IMR-90 (cell line): ENCODE data around the gene INPP5A. TPM values are rescaled to one million over a fixed set of nuclear protein-coding genes. Genes with fewer than 3 reads are reported as not detected.

Source experiments
- ATAC-seq: fragments of 200-7000 bp; cut with Tn5 transposase; 2 replicates; pipeline ENCODE4 v1.9.1; 2020; ENCODE audit warnings: low read depth, mild to moderate bottlenecking, moderate library complexity
- BruUV-seq: library from RNA; stranded (reverse); fragments of 400-500 nt; replicated peaks from 2 replicates; lab custom pipeline; 2021; lab: Mats Ljungman, UMichigan
- CTCF ChIA-PET: fragments of 300-600 bp; formaldehyde crosslinking; extraction: SDS; loops from one replicate; lab custom pipeline; 2021; ENCODE audit warnings: antibody characterized with exemption; lab: Yijun Ruan, JAX
- POLR2A ChIA-PET: fragments of 300-600 bp; sonication (Branson Sonifier 250); formaldehyde crosslinking; loops from one replicate; lab custom pipeline; 2022; ENCODE audit warnings: antibody characterized with exemption; ENCODE audit not compliant: unreplicated experiment; lab: Charles Lee
- DNase-seq: peaks from one replicate; pipeline ENCODE4 v3.0.0; 2013
- H2AFZ ChIP-seq: replicated peaks from 2 replicates; pipeline ENCODE3; 2013; ENCODE audit warnings: low read length, mild to moderate bottlenecking; ENCODE audit not compliant: poor library complexity
- H2AK5ac ChIP-seq: 2 replicates; pipeline ENCODE4 v1.6.1; 2013; ENCODE audit warnings: low read depth, low read length, inconsistent platforms
- H2AK9ac ChIP-seq: replicated peaks from 2 replicates; pipeline ENCODE3; 2013; ENCODE audit warnings: mild to moderate bottlenecking, low read depth, low read length, moderate library complexity; ENCODE audit not compliant: poor library complexity
- H2BK120ac ChIP-seq: 2 replicates; pipeline ENCODE4 v1.6.1; 2013; ENCODE audit warnings: low read depth, low read length, inconsistent platforms
- H2BK15ac ChIP-seq: 3 replicates; pipeline ENCODE4 v1.6.1; 2013; ENCODE audit warnings: low read depth, low read length, inconsistent platforms
- H2BK20ac ChIP-seq: 2 replicates; pipeline ENCODE4 v1.6.1; 2013; ENCODE audit warnings: low read depth, mild to moderate bottlenecking, inconsistent platforms, low read length, moderate library complexity
- H2BK5ac ChIP-seq: 2 replicates; pipeline ENCODE4 v1.6.1; 2013; ENCODE audit warnings: mild to moderate bottlenecking, low read depth, low read length, inconsistent platforms; ENCODE audit not compliant: poor library complexity, severe bottlenecking
- H3K14ac ChIP-seq: replicated peaks from 2 replicates; pipeline ENCODE4 v1.6.1; 2013; ENCODE audit warnings: low read depth, low read length, inconsistent platforms
- H3K18ac ChIP-seq: 2 replicates; pipeline ENCODE4 v1.6.1; 2013; ENCODE audit warnings: low read depth, low read length, control low read depth
- H3K23ac ChIP-seq: 2 replicates; pipeline ENCODE4 v1.6.1; 2013; ENCODE audit warnings: low read depth, low read length, inconsistent platforms
- H3K27ac ChIP-seq: 2 replicates; pipeline ENCODE4 v1.5.1; 2013; ENCODE audit warnings: mild to moderate bottlenecking, control low read depth, low read length; ENCODE audit not compliant: insufficient read depth
- H3K27me3 ChIP-seq: 2 replicates; pipeline ENCODE4 v1.6.1; 2013; ENCODE audit warnings: low read length; ENCODE audit not compliant: control insufficient read depth, insufficient read depth
- H3K36me3 ChIP-seq: 2 replicates; pipeline ENCODE4 v1.6.1; 2013; ENCODE audit warnings: low read length, mixed read lengths; ENCODE audit not compliant: control insufficient read depth, insufficient read depth
- H3K4ac ChIP-seq: 2 replicates; pipeline ENCODE4 v1.6.1; 2013; ENCODE audit warnings: low read depth, low read length, inconsistent platforms
- H3K4me1 ChIP-seq: 2 replicates; pipeline ENCODE4 v1.6.1; 2013; ENCODE audit warnings: low read length, mixed read lengths; ENCODE audit not compliant: control insufficient read depth, insufficient read depth
- H3K4me2 ChIP-seq: 2 replicates; pipeline ENCODE4 v1.6.1; 2013; ENCODE audit warnings: low read depth, mild to moderate bottlenecking, control low read depth, low read length, moderate library complexity
- H3K4me3 ChIP-seq: 2 replicates; pipeline ENCODE4 v1.5.1; 2013; ENCODE audit warnings: low read depth, mild to moderate bottlenecking, control low read depth, low read length, moderate library complexity; ENCODE audit not compliant: insufficient read depth
- H3K56ac ChIP-seq: 2 replicates; pipeline ENCODE4 v1.6.1; 2013; ENCODE audit warnings: low read length, inconsistent platforms; ENCODE audit not compliant: insufficient read depth; ENCODE audit errors: extremely low read depth
- H3K79me1 ChIP-seq, 2 experiments: 2 replicates each; pipeline ENCODE4 v1.6.1; 2013; ENCODE audit warnings: low read length in 2 of 2, inconsistent platforms in 1 of 2, low read depth in 1 of 2
- H3K9ac ChIP-seq: 2 replicates; pipeline ENCODE4 v1.6.1; 2013; ENCODE audit warnings: low read depth, low read length, control low read depth
- H3K9me1 ChIP-seq: 2 replicates; pipeline ENCODE4 v1.6.1; 2013; ENCODE audit warnings: low read length, inconsistent platforms; ENCODE audit not compliant: insufficient read depth
- H3K9me3 ChIP-seq: 2 replicates; pipeline ENCODE4 v1.6.1; 2013; ENCODE audit warnings: low read length; ENCODE audit not compliant: control insufficient read depth, insufficient read depth
- H4K20me1 ChIP-seq: 2 replicates; pipeline ENCODE4 v1.6.1; 2013; ENCODE audit warnings: low read length, inconsistent platforms; ENCODE audit not compliant: insufficient read depth
- H4K5ac ChIP-seq: 2 replicates; pipeline ENCODE4 v1.6.1; 2013; ENCODE audit warnings: mild to moderate bottlenecking, low read depth, low read length, control low read depth
- H4K8ac ChIP-seq, 2 experiments: 2 replicates each; pipeline ENCODE4 v1.6.1; 2013; ENCODE audit warnings: low read depth in 2 of 2, low read length in 2 of 2, control low read depth in 1 of 2, inconsistent platforms in 1 of 2
- H4K91ac ChIP-seq: 2 replicates; pipeline ENCODE4 v1.6.1; 2013; ENCODE audit warnings: low read depth, low read length, inconsistent platforms; ENCODE audit not compliant: insufficient read depth
- BHLHE40 ChIP-seq: fragments of 150-350 bp; IDR thresholded peaks from 2 replicates; pipeline ENCODE4 v1.6.1; 2016; ENCODE audit warnings: mild to moderate bottlenecking, low read depth, low read length
- CHD1 ChIP-seq: IDR thresholded peaks from 2 replicates; pipeline ENCODE4 v1.6.1; 2012; ENCODE audit warnings: low read depth, low read length, improper control_type of control experiment
- ELK1 ChIP-seq: fragments of 150-350 bp; IDR thresholded peaks from 2 replicates; pipeline ENCODE4 v1.6.1; 2016; ENCODE audit warnings: low read depth, mild to moderate bottlenecking, low read length, moderate library complexity, borderline replicate concordance
- FOS ChIP-seq: fragments of 150-350 bp; IDR thresholded peaks from 2 replicates; pipeline ENCODE4 v1.6.1; 2016; ENCODE audit warnings: low read depth, low read length
- MAZ ChIP-seq: IDR thresholded peaks from 2 replicates; pipeline ENCODE4 v1.6.1; 2012; ENCODE audit warnings: low read depth, mild to moderate bottlenecking, low read length, improper control_type of control experiment, moderate library complexity, borderline replicate concordance
- MXI1 ChIP-seq: IDR thresholded peaks from 2 replicates; pipeline ENCODE4 v1.6.1; 2012; ENCODE audit warnings: low read depth, mild to moderate bottlenecking, low read length, moderate library complexity, borderline replicate concordance
- NFE2L2 ChIP-seq: fragments of 150-350 bp; IDR thresholded peaks from 2 replicates; pipeline ENCODE4 v1.6.1; 2016; ENCODE audit warnings: low read depth, mild to moderate bottlenecking, low read length
- RAD21 ChIP-seq: IDR thresholded peaks from 2 replicates; pipeline ENCODE4 v1.6.1; 2012; ENCODE audit warnings: low read length, improper control_type of control experiment
- RCOR1 ChIP-seq: IDR thresholded peaks from 2 replicates; pipeline ENCODE4 v1.6.1; 2012; ENCODE audit warnings: mild to moderate bottlenecking, low read length, improper control_type of control experiment; ENCODE audit not compliant: insufficient replicate concordance
- SMC3 ChIP-seq: fragments of 150-350 bp; IDR thresholded peaks from 2 replicates; pipeline ENCODE4 v1.6.1; 2016; ENCODE audit warnings: low read depth, mild to moderate bottlenecking, antibody characterized with exemption, low read length, moderate library complexity
- WGBS, 2 experiments: methylation state at CpG; one replicate each; pipeline versions ENCODE4 v1.1.5 to v1.1.7; 2013; ENCODE audit warnings: missing lambda C conversion rate in 2 of 2; ENCODE audit not compliant: insufficient read length in 1 of 2; ENCODE audit errors: extremely low coverage in 2 of 2; 5-methylcytosine and 5-hydroxymethylcytosine counted together
- dilution Hi-C: fragments of 300-500 bp; cut with HindIII; formaldehyde crosslinking; loops from one replicate; pipeline ENCODE4 v1.14.3; 2018; ENCODE audit warnings: low sequenced_read_pairs; ENCODE audit not compliant: unreplicated experiment
- in situ Hi-C: fragments of 300-500 bp; cut with MboI; formaldehyde crosslinking; loops from 3 replicates; pipeline ENCODE4 v1.14.3; 2019; ENCODE audit warnings: low sequenced_read_pairs, inconsistent platforms, mixed read lengths
- intact Hi-C: fragments of 100-400 bp; cut with micrococcal nuclease; formaldehyde crosslinking; loops from 2 replicates; pipeline ENCODE4 v1.10.0; 2022
- polyA plus RNA-seq, 3 experiments: library from polyadenylated mRNA; depleted of rRNA; stranded (reverse); fragments of >200 nt; gene quantifications; 2 replicates each; pipeline ENCODE4 v1.2.3, GENCODE V29; 2012; ENCODE audit warnings: low replicate concordance in 1 of 3
- total RNA-seq: library from RNA; depleted of rRNA; stranded (reverse); fragments of >200 nt; gene quantifications from 2 replicates; pipeline ENCODE4 v1.2.3, GENCODE V29; 2012

INPP5A gene
- total and polyA plus RNA-seq, 2 of the 4 experiments (the other 2 are of a cell fraction) = 21.4 to 36.7 TPM

DNA sequence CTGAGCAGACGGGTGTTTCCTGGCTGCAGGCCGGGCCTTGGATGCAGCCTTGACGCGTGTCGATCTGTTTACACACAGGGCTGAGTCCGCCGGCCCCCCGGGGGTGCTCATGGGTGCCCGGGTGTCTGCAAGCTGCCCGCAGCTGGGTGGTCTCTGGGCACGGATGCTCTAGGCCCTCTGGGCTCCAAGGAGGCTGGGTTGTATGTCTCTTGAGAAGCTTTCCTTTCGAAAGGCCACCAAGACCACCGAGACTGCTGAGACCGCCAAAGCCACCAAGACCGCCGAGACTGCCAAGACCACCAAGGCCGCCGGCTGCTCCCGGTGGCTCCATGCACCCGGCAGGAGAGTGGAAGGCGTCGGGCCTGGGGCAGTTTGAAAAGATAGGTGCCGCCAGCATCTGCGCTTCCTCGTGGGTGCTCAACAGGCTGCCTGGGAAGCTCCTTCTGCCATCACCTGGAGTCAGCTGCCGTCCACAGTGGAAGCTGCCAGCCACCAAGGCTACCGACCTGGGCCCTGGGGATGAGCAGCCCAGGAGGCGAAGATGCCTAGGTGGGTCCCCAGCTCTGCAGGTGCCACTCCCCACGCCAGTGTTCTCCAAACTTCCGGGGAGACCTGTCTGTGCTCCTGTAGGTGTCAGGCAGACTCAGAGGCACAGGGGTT is 121.1 kb downstream of the INPP5A start:
- H3K23ac ChIP-seq = no peak overlapping the region
- DNase-seq (no peak), ATAC-seq (no peak)
- no peak overlapping the region for H3K18ac ChIP-seq
- BruUV-seq = no TSS peak
- no peak overlapping the region for H3K56ac ChIP-seq
- no peak overlapping the region for H3K27ac ChIP-seq
- H3K9me1 ChIP-seq = peaks cover 2% of the 10 kb centered on the region; the same call in 1 of the 2 replicates
- H2BK120ac ChIP-seq = no peak overlapping the region
- H3K36me3 ChIP-seq = peaks cover 6% of the 10 kb centered on the region; the same call in 1 of the 2 replicates
- no peaks in the 10 kb centered on the region for H3K27me3 ChIP-seq
- no peak overlapping the region for H3K4me2 ChIP-seq
- no peak overlapping the region for H3K9ac ChIP-seq
- H4K8ac ChIP-seq = no peak overlapping the region
- WGBS, 2 experiments = 92% methylated on average over 16 of the region's 30 CpGs; no CpG with 5 or more reads in 1 of the 2 experiments
- TF ChIP-seq RAD21 = no peak
- TF ChIP-seq MAZ = no peak
- no peak for TF ChIP-seq FOS
- no peak for TF ChIP-seq ELK1
- TF ChIP-seq MXI1 = no peak
- TF ChIP-seq NFE2L2 = no peak
- TF ChIP-seq RCOR1 = no peak
- TF ChIP-seq SMC3 = no peak
- no peak for TF ChIP-seq BHLHE40
- no peak for TF ChIP-seq CHD1
- no peak overlapping the region for H4K5ac ChIP-seq
- dilution Hi-C loops = no loop called here
- no peak overlapping the region for H2BK15ac ChIP-seq
- POLR2A ChIA-PET = no interaction called here
- H3K4me3 ChIP-seq = no peak overlapping the region
- H3K4ac ChIP-seq = no peak overlapping the region
- H3K9me3 ChIP-seq = peaks cover 2% of the 10 kb centered on the region
- no peak overlapping the region for H2BK20ac ChIP-seq
- CTCF ChIA-PET = no interaction called here
- no peak overlapping the region for H2AK5ac ChIP-seq
- H3K4me1 ChIP-seq = no peaks in the 10 kb centered on the region
- in situ Hi-C loops = loop anchor here (10.0 to 25.0 kb wide), 3 partner anchors 116 to 604 kb away; no protein-coding TSS in a partner anchor
- H3K14ac ChIP-seq = no peak overlapping the region
- 0 out of 2 replicates have a peak, but pooled peaks cover 3% of the 10 kb centered on the region for H4K20me1 ChIP-seq
- no peak overlapping the region for H4K91ac ChIP-seq
- intact Hi-C loops = no loop called here
- H2AK9ac ChIP-seq = no peak overlapping the region
- H2AFZ ChIP-seq = no peak overlapping the region
- no peak overlapping the region for H2BK5ac ChIP-seq
- no peaks in the 10 kb centered on the region for H3K79me1 ChIP-seq
